K562 (cell line): ENCODE results near the gene CTDSPL. TPM values are rescaled to one million over a fixed set of nuclear protein-coding genes. Genes with fewer than 3 reads are reported as not detected.
A peak's percentile ranks its signal among the peaks of the same experiment; 100 is the strongest.

ENCODE experiments used
- CCNT2 ChIP-seq: IDR thresholded peaks from 2 replicates; pipeline ENCODE4 v1.6.1; 2011; ENCODE audit warnings: borderline replicate concordance, low read depth, mild to moderate bottlenecking, moderate library complexity, mixed read lengths, low read length; ENCODE audit not compliant: insufficient read length; ENCODE audit errors: extremely low read depth
- CEBPB ChIP-seq: fragments of 450-650 bp; IDR thresholded peaks from 2 replicates; pipeline ENCODE4 v1.6.1; 2016; ENCODE audit warnings: missing genetic modification characterization, missing compliant biosample characterization
- GATA2 ChIP-seq: sonication (generic); formaldehyde crosslinking; IDR thresholded peaks from 2 replicates; pipeline ENCODE4 v1.4.0; 2020; ENCODE audit warnings: mild to moderate bottlenecking, missing genetic modification reagents
- HIVEP1 ChIP-seq: fragments of 250-450 bp; sonication (Bioruptor Pico); IDR thresholded peaks from 2 replicates; pipeline ENCODE4 v1.4.0; 2020; ENCODE audit warnings: mild to moderate bottlenecking
- HSF4 ChIP-seq: fragments of 250-450 bp; sonication (Bioruptor Pico); IDR thresholded peaks from 2 replicates; pipeline ENCODE4 v2.1.2; 2022; ENCODE audit warnings: mild to moderate bottlenecking, moderate library complexity, borderline replicate concordance
- IRF9 ChIP-seq: fragments of 450-650 bp; IDR thresholded peaks from 2 replicates; pipeline ENCODE4 v1.6.1; 2016; ENCODE audit warnings: missing biosample characterization, missing genetic modification characterization
- JUN ChIP-seq, 2 experiments: sonication (generic) in 1 of 2; formaldehyde crosslinking in 1 of 2; IDR thresholded peaks; 2 replicates each; pipeline versions ENCODE4 v1.6.1 to v1.8.0; 2012 to 2022; ENCODE audit warnings: borderline replicate concordance in 2 of 2, mild to moderate bottlenecking in 2 of 2, improper control_type of control experiment in 1 of 2, low read depth in 1 of 2, low read length in 1 of 2, missing genetic modification reagents in 1 of 2
- L3MBTL2 ChIP-seq: fragments of 450-650 bp; IDR thresholded peaks from 2 replicates; pipeline ENCODE4 v1.6.1; 2016; ENCODE audit warnings: mild to moderate bottlenecking, moderate library complexity
- NFRKB ChIP-seq: fragments of 450-650 bp; IDR thresholded peaks from 2 replicates; pipeline ENCODE4 v1.6.1; 2016; ENCODE audit warnings: low read depth
- PTBP1 ChIP-seq: fragments of 200-400 bp; formaldehyde crosslinking; IDR thresholded peaks from 2 replicates; pipeline ENCODE4 v1.6.1; 2017; ENCODE audit warnings: low read depth, low read length
- RBM14 ChIP-seq: fragments of 200-400 bp; formaldehyde crosslinking; IDR thresholded peaks from 2 replicates; pipeline ENCODE4 v1.6.1; 2018; ENCODE audit warnings: low read depth, mild to moderate bottlenecking, low read length, moderate library complexity, borderline replicate concordance; ENCODE audit not compliant: insufficient read depth
- SAFB2 ChIP-seq: fragments of 200-400 bp; formaldehyde crosslinking; IDR thresholded peaks from 2 replicates; pipeline ENCODE4 v1.6.1; 2018; ENCODE audit warnings: borderline replicate concordance, low read length, low read depth, moderate library complexity; ENCODE audit not compliant: severe bottlenecking
- SUPT5H ChIP-seq: fragments of 450-650 bp; IDR thresholded peaks from 2 replicates; pipeline ENCODE4 v1.6.1; 2016
- TARDBP ChIP-seq: fragments of 450-650 bp; IDR thresholded peaks from 2 replicates; pipeline ENCODE4 v1.6.1; 2016
- TFAM ChIP-seq: fragments of 250-450 bp; sonication (Bioruptor Pico); conservative IDR thresholded peaks from 2 replicates; pipeline ENCODE4 v1.5.0; 2021; ENCODE audit warnings: mild to moderate bottlenecking, moderate library complexity
- THAP7 ChIP-seq: fragments of 250-450 bp; sonication (Bioruptor Pico); IDR thresholded peaks from 2 replicates; pipeline ENCODE4 v1.5.0; 2021
- THRA ChIP-seq: fragments of 450-650 bp; IDR thresholded peaks from 2 replicates; pipeline ENCODE4 v1.6.1; 2017; ENCODE audit warnings: mild to moderate bottlenecking, moderate library complexity
- THRAP3 ChIP-seq: fragments of 450-650 bp; IDR thresholded peaks from 2 replicates; pipeline ENCODE4 v1.6.1; 2016; ENCODE audit warnings: mild to moderate bottlenecking, inconsistent platforms, borderline replicate concordance
- YBX1 ChIP-seq: fragments of 450-650 bp; IDR thresholded peaks from 2 replicates; pipeline ENCODE4 v1.7.1; 2016; ENCODE audit warnings: mild to moderate bottlenecking
- ZBTB33 ChIP-seq: sonication (generic); formaldehyde crosslinking; IDR thresholded peaks from 2 replicates; pipeline ENCODE4 v1.8.1; 2023; ENCODE audit warnings: mild to moderate bottlenecking, missing genetic modification reagents
- ZFP1 ChIP-seq: fragments of 450-650 bp; formaldehyde crosslinking; IDR thresholded peaks from 2 replicates; pipeline ENCODE4 v1.4.0; 2020; ENCODE audit warnings: mild to moderate bottlenecking, mixed read lengths
- ZNF143 ChIP-seq: sonication (generic); formaldehyde crosslinking; IDR thresholded peaks from 2 replicates; pipeline ENCODE4 v1.9.0; 2022; ENCODE audit warnings: mild to moderate bottlenecking, missing genetic modification reagents
- ZNF3 ChIP-seq: fragments of 250-450 bp; sonication (Bioruptor Pico); IDR thresholded peaks from 2 replicates; pipeline ENCODE4 v1.5.0; 2021; ENCODE audit warnings: mild to moderate bottlenecking, moderate library complexity
- ZNF77 ChIP-seq: fragments of 250-450 bp; sonication (Bioruptor Pico); IDR thresholded peaks from 2 replicates; pipeline ENCODE4 v1.5.0; 2020
- polyA plus RNA-seq, 8 experiments: library from polyadenylated mRNA; depleted of rRNA in 4 of 8; stranded (reverse) in 5 of 8; unstranded in 3 of 8; fragments of >200 nt; fragmentation: Nextera tagmentation in 2 of 8; fragmentation: Illumina TruSeq in 1 of 8; extraction: Ambion mirVana in 2 of 8; extraction: Trizol in 1 of 8; gene quantifications; 2 replicates each; pipeline versions ENCODE4 v1.2.1 to v1.2.3, GENCODE V29; 2011 to 2014; ENCODE audit warnings: inconsistent platforms in 1 of 8, missing spikeins in 1 of 8
- total RNA-seq, 7 experiments: library from RNA; depleted of rRNA in 6 of 7; stranded (reverse); fragments of >200 nt in 6 of 7; fragmentation: Illumina TruSeq in 2 of 7; extraction: Trizol in 2 of 7; gene quantifications; 2 replicates each; pipeline versions ENCODE4 v1.2.1 to v1.2.3, GENCODE V29; 2011 to 2021; ENCODE audit warnings: low replicate concordance in 1 of 7

Gene CTDSPL
- total and polyA plus RNA-seq, 9 of the 15 experiments (the other 6 are each of a cell fraction or from before 2014, with no cell fraction given): 5.1 to 19.3 (median 11.3) TPM

GRCh38 chr3:37993820-37994638 is 132.3 kb downstream of the CTDSPL start (continued):
- TF ChIP-seq SAFB2 (no peak), ZBTB33 (CRISPR knock-in tag) (0 out of 2 replicates have a peak, but pooled peaks have one; percentile 67), TFAM (CRISPR knock-in tag) (no peak), PTBP1 (0 out of 2 replicates have a peak, but pooled peaks have one; percentile 14), ZFP1 (CRISPR knock-in tag) (no peak), ZNF3 (no peak), HIVEP1 (CRISPR knock-in tag) (no peak), GATA2 (CRISPR knock-in tag) (no peak), CCNT2 (peak; percentile 82), THRA (no peak), ZNF143 (CRISPR knock-in tag) (peak; percentile 41; the same call in 1 of the 2 replicates), TARDBP (peak; percentile 97), THAP7 (peak; percentile 71), THRAP3 (0 out of 2 replicates have a peak, but pooled peaks have one; percentile 72), L3MBTL2 (peak; percentile 96), SUPT5H (peak; percentile 98), YBX1 (no peak), ZNF77 (0 out of 2 replicates have a peak, but pooled peaks have one; percentile 34), IRF9 (tag) (0 out of 2 replicates have a peak, but pooled peaks have one; percentile 48), JUN (IDR thresholded peaks at IDR 0.05; ENCODE audit: borderline replicate concordance, low read depth, low read length) (peak; percentile 45; the same call in 1 of the 2 replicates), JUN (CRISPR knock-in tag; IDR thresholded peaks at IDR 0.05; ENCODE audit: borderline replicate concordance) (no peak), RBM14 (0 out of 2 replicates have a peak, but pooled peaks have one; percentile 78), HSF4 (CRISPR knock-in tag) (no peak), CEBPB (tag) (peak; percentile 69), NFRKB (peak; percentile 95)
